ENCODE results near the gene ADIPOQ.

DNA sequence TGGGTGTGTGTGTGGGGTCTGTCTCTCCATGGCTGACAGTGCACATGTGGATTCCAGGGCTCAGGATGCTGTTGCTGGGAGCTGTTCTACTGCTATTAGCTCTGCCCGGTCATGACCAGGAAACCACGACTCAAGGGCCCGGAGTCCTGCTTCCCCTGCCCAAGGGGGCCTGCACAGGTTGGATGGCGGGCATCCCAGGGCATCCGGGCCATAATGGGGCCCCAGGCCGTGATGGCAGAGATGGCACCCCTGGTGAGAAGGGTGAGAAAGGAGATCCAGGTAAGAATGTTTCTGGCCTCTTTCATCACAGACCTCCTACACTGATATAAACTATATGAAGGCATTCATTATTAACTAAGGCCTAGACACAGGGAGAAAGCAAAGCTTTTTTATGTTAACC lies 10.5 kb downstream of the ADIPOQ start:
- TF ChIP-seq POLR2AphosphoS5 (IDR thresholded peaks at IDR 0.05; ENCODE audit: low read depth, low read length): no peak
- TF ChIP-seq, protein P1, sequence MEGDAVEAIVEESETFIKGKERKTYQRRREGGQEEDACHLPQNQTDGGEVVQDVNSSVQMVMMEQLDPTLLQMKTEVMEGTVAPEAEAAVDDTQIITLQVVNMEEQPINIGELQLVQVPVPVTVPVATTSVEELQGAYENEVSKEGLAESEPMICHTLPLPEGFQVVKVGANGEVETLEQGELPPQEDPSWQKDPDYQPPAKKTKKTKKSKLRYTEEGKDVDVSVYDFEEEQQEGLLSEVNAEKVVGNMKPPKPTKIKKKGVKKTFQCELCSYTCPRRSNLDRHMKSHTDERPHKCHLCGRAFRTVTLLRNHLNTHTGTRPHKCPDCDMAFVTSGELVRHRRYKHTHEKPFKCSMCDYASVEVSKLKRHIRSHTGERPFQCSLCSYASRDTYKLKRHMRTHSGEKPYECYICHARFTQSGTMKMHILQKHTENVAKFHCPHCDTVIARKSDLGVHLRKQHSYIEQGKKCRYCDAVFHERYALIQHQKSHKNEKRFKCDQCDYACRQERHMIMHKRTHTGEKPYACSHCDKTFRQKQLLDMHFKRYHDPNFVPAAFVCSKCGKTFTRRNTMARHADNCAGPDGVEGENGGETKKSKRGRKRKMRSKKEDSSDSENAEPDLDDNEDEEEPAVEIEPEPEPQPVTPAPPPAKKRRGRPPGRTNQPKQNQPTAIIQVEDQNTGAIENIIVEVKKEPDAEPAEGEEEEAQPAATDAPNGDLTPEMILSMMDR (IDR thresholded peaks at IDR 0.05): no peak

All from Panc1 (cell line).